SIG-M5 (cell line): ENCODE results near the gene CCDC191.

ENCODE experiments used
- DNase-seq: peaks from one replicate; lab custom pipeline; 2025; lab: John Stamatoyannopoulos, UW

The CCDC191 gene

GRCh38 chr3:114060906-114061655 is 4.8 kb upstream of the CCDC191 start:
- DNase-seq = no peak

DNA sequence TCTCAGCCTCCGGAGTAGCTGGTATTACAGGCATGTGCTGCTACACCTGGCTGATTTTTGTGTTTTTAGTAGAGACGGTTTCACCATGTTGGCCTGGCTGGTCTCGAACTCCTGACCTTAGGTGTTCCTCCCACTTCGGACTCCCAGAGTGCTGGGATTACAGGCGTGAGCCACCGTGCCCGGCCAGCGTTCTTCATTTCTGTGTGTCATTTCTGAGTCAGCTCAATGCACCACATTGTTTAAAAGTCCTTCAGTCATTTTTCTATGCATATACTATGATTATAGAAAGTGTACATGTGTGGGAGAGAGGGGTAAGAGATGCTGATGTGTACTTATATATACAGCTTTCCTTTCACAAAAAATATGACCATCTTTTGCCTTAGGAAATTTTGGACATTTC is 2.3 kb upstream of the CCDC191 start:
- no peak for DNase-seq

- DNase-seq = no peak
Measured at GRCh38 chr3:114057011-114057347, 653 bp upstream of the CCDC191 start.

- no peak for DNase-seq
Measured at GRCh38 chr3:114052216-114052615, 4.1 kb downstream of the CCDC191 start.

DNA sequence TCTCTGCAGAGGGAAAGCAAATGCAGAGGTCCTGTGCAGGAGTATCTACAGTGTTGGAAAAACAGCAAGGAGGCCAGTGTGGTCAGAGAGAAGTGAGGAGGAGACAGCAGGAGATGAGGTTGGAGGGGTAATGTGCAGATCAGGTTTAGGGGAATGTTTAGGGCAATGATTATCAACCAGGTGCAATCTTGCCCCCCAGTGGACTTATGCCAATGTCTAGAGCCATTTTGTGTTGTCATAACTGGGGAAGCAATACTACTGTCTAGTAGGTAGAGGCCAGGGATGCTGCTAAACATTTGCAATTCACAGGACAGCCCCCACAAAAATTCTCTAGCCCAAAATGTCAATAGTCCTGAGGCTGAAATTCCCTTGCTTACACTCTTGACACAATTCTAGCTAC is 13.1 kb downstream of the CCDC191 start:
- no peak for DNase-seq

DNA sequence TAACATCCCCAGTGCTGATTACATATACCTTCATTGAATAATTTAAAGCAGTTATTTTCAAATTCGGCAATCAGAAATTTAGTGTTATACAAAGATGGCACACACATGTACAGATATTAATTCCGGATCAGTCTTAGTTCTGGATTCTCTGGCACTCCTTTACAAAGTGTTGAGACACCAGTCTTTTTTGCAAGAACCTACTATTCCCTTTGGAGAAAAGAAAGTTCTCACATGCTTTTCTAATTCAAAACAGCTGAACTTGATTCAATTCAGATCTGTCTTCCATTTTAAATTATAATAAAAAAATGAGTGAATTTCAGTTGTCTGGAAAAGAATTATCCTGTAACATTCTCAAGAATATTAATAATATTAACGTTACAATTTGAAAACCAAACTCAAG is 20.4 kb downstream of the CCDC191 start:
- DNase-seq = no peak

DNA sequence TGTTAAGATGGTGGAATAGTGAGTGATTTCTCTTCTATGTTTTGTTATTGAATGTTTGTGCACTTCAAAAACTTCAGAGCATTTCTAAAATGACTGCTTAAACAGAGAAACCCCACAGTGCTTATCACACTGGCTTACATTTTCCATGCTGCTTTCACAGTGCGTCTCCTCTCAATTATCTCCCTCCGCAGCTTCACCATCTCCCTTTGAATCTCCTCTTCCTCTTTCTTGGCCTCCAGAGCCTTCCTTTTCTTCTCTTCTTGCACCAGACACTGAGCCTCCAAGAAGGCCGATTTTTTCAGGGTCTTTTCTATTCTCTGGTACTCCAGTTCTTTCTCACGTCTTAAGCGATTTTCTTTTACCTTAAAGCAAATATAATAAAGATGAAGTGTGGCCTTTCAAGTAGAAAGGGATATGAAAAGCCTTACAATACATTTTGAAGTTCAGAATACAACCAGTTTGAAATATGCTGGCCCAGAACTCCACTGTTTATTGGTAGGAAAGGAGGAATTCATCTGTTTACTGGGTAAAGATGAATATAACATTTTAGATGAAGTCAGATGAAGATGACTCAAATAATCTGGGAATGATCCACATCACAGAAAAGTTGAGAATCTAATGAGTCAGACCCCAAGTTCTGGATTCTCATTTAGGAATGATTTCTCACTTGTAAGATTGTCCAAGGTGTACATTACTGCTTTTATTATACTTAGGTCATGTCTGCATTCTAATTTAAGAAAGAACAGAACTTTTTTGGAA is 21.4 kb downstream of the CCDC191 start:
- DNase-seq = no peak

- DNase-seq = no peak
Measured at GRCh38 chr3:114034211-114034610, 22.1 kb downstream of the CCDC191 start.

- DNase-seq = no peak
Measured at GRCh38 chr3:114033721-114034120, 22.6 kb downstream of the CCDC191 start.

GRCh38 chr3:114026331-114026730 is 30.0 kb downstream of the CCDC191 start:
- no peak for DNase-seq

- no peak for DNase-seq
Measured at GRCh38 chr3:114025451-114025850, 30.9 kb downstream of the CCDC191 start.

GRCh38 chr3:114022145-114022802 is 34.1 kb downstream of the CCDC191 start:
- no peak for DNase-seq

GRCh38 chr3:114020907-114021306 is 35.4 kb downstream of the CCDC191 start:
- DNase-seq = no peak

DNA sequence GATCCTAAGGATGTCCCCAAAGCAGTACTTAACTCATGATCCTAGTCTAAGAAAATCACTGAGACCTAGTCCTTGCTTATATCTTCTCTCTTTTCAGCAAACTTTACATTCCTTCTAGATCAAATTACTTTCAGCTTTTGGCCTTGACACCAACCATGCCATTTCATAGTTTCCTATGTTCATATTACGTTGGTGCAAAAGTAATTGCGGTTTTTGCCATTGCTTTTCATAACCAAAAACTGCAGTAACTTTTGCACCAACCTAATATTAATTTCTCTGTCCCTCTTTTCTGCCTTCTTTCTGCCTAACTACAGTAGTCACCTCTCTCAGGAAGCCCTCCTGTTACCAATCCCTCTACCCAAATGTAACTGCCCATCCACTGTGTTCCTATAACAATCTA is 36.8 kb downstream of the CCDC191 start:
- DNase-seq = no peak

DNA sequence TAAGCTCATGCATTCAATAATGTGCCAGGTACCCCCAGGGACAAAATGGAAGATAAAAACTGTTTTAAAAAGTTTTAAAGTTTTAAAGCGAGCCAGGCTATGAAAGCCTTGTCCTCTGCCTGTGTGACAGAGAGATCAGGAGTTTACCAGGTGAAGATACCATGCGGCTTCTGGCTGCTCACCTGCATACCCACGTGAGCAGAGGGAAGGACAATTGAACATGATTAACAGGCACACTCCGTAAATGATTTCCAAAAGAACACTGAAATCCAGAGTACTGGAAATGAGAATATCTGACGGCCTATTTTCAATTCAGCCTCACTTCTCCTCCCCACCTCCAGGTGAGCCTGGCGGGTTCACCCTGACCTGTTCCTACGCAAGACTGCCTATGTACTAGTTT is 42.1 kb downstream of the CCDC191 start:
- no peak for DNase-seq

DNA sequence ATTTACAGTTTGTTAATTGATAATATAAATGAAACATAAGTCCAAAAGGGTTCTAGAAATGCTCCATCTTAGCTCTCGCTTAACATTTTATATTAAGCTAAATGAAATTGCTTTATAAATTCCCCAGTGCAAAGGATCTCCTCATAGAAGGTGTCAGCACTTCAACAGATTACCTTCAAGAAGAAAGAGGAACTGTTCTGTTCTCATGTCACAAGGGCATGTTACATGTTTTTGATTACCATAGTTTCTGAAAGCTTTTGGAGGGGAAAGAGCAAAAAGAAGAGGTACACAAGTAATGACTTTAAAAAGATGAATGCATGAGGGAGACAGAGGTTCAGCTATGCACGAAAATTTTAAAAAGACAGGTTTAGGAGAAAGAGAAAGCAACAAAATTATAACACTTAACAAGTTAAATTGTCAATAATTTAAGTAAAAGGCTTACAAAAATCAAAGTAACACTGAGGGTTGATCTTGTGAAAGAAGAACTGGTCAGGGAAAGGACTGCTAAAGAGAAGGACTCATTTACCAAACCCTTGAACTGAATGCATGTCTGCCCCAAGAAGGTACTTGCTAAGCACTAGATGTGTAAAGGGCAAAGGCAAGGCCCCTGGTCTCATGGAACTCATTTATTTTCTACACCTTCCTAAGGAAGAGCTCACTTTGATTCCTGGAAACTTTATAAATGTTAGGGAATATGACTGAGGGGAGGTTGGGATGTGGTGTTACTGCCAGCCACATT is 45.1 kb downstream of the CCDC191 start:
- no peak for DNase-seq

GRCh38 chr3:114005481-114005880 is 50.8 kb downstream of the CCDC191 start:
- no peak for DNase-seq

DNA sequence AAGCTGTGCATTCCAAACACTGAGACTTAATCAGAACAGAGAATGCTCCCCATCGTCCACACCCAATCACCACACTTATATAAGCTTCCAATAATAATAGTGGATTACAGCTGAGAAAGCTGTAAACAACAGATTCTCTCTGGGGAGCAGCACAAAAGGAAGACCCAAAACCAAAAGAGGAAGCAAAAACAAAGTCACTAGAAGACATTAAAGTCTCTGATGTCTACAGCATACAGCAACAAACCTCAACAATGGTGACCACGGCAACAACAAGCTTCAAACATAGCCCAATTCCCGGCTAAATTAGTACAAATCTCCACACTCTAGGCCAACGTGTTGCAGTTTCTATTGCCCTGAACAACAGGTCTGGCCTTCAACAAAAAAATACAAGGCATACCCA is 70.8 kb downstream of the CCDC191 start:
- no peak for DNase-seq

GRCh38 chr3:113983544-113983943 is 72.8 kb downstream of the CCDC191 start:
- DNase-seq = no peak

- DNase-seq = no peak
Measured at GRCh38 chr3:113981803-113982202, 74.5 kb downstream of the CCDC191 start.

GRCh38 chr3:113979916-113980315 is 76.4 kb downstream of the CCDC191 start:
- no peak for DNase-seq

DNA sequence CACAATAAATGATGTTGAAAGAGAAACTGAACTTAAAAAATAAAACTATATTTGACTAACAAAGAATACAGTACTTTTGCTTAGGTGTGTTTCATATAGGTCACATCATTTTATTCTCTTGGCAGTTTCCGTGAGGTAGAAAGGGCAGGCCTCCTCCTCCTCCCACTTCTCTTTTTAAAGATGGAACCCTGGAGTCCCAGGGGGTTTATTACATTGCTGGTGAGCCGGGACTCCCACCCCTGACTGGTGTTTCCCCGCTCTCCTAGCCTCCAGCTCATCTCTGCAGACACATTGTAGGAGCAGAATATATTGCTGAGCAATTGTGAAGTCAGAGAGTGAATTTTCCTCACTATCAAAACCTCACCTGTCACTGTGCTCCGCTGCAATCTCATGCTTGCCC is 78.5 kb downstream of the CCDC191 start:
- no peak for DNase-seq

DNA sequence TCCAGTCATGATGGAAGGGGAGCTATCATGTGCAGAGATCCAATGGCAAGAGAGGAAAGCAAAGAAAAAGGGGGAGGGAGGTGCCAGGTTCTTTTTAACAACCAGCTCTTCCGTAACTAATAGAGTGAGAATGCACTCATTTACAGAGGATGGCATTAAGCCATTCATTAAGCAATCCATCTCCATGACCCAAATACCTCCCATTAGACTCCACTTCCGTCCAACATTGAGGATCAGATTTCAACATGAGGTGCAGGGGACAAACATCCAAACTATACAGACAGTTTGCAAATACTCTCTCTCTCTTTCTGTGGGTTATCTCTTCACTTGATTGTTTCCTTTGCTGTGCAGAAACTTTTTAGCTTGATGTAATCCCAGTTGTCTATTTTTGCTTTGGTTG is 87.3 kb downstream of the CCDC191 start:
- DNase-seq = no peak
